ENCODE results near the gene STAMBP.

DNA sequence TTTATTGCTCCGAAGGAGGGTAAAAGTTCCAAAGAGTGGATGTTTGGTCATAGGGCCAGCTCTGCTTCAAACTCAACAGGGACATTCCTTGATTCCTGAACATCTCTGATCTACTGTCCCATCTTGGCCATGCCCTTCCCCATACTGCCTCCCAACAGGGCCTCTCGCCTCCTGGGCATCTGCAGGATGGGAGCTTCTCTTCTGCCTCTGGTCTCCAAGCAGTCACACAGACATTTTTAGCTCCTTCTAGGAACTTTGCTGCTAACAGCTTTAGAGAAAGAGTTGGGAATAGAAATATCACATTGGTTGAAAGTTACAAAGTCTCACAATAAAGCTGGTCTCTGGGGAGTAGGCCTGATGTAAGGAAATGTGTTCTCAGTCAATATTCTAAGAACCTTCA, 88.5 kb downstream of the STAMBP start:
- TF ChIP-seq, protein P1, sequence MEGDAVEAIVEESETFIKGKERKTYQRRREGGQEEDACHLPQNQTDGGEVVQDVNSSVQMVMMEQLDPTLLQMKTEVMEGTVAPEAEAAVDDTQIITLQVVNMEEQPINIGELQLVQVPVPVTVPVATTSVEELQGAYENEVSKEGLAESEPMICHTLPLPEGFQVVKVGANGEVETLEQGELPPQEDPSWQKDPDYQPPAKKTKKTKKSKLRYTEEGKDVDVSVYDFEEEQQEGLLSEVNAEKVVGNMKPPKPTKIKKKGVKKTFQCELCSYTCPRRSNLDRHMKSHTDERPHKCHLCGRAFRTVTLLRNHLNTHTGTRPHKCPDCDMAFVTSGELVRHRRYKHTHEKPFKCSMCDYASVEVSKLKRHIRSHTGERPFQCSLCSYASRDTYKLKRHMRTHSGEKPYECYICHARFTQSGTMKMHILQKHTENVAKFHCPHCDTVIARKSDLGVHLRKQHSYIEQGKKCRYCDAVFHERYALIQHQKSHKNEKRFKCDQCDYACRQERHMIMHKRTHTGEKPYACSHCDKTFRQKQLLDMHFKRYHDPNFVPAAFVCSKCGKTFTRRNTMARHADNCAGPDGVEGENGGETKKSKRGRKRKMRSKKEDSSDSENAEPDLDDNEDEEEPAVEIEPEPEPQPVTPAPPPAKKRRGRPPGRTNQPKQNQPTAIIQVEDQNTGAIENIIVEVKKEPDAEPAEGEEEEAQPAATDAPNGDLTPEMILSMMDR (conservative IDR thresholded peaks at IDR 0.05 in 1 of 2, IDR thresholded peaks at IDR 0.05 in 1 of 2; ENCODE audit: low read depth in 1 of 2, low read length in 2 of 2): no peak
- TF ChIP-seq EZH2 (IDR thresholded peaks at IDR 0.05; ENCODE audit: low read length, missing control alignments): no peak
